Lower leg skin (tissue), 3 donors: ENCODE data around the gene DTX1.

ENCODE experiments used
- CTCF ChIP-seq, 3 donors: fragments of 450-650 bp; IDR thresholded peaks; one replicate each; pipeline ENCODE4 v1.5.1; 2016; ENCODE audit warnings: antibody characterized with exemption in 3 of 3, mild to moderate bottlenecking in 3 of 3, moderate library complexity in 2 of 3
- POLR2A ChIP-seq, 2 donors: fragments of 450-650 bp; IDR thresholded peaks; one replicate each; pipeline ENCODE4 v1.6.1; 2016 to 2017; ENCODE audit warnings: antibody characterized with exemption in 2 of 2, mild to moderate bottlenecking in 1 of 2, moderate library complexity in 1 of 2

GRCh38 chr12:113049976-113050742, 6.4 kb upstream of the DTX1 start:
- no peak for TF ChIP-seq POLR2A (IDR thresholded peaks at IDR 0.05)
- TF ChIP-seq CTCF (IDR thresholded peaks at IDR 0.05) = no peak
